ENCODE results near the gene CLEC6A. TPM values are rescaled to one million over a fixed set of nuclear protein-coding genes. Genes with fewer than 3 reads are reported as not detected.

Gene CLEC6A
- total RNA-seq, 1 donor from 2014 or later = not detected

DNA sequence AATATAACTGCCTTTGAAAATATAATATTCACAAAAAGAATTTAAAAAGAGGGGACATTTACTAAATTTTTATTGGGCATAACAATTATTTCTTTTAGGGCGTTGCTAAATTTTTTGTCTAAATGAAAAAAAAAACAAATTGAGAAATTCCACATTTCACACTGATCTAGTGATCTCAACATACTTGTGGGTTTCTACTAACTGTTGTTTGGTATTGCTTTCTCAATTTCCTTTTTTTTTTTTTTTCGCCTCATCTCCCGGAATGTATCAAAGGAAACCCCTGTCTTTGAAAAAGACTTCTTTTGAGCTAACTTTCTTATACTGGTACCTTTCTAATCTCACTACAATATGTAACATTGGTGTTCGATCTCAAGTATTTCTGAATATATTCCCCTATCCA is 57.5 kb downstream of the CLEC6A start, which contains the start of gene CLEC4D:
CLEC4D (plus strand) TSS at position 248 of the 400 bp plus-strand sequence. CDS start 230 bp downstream, outside the sequence.
- H3K4me1 Mint-ChIP-seq = no peaks in the 10 kb centered on the region
- no peak within 1 kb of the TSS for H3K27ac Mint-ChIP-seq
- H3K4me3 Mint-ChIP-seq = no peak within 1 kb of the TSS
- no peaks in the 10 kb centered on the region for H3K36me3 Mint-ChIP-seq
- TF ChIP-seq, protein P1, sequence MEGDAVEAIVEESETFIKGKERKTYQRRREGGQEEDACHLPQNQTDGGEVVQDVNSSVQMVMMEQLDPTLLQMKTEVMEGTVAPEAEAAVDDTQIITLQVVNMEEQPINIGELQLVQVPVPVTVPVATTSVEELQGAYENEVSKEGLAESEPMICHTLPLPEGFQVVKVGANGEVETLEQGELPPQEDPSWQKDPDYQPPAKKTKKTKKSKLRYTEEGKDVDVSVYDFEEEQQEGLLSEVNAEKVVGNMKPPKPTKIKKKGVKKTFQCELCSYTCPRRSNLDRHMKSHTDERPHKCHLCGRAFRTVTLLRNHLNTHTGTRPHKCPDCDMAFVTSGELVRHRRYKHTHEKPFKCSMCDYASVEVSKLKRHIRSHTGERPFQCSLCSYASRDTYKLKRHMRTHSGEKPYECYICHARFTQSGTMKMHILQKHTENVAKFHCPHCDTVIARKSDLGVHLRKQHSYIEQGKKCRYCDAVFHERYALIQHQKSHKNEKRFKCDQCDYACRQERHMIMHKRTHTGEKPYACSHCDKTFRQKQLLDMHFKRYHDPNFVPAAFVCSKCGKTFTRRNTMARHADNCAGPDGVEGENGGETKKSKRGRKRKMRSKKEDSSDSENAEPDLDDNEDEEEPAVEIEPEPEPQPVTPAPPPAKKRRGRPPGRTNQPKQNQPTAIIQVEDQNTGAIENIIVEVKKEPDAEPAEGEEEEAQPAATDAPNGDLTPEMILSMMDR (IDR thresholded peaks at IDR 0.05; ENCODE audit: unreplicated experiment) = no peak
- no peak for DNase-seq (ENCODE audit: low spot score in 2 of 2, unreplicated experiment in 2 of 2)
- peaks cover 4% of the 10 kb centered on the region for H3K27me3 Mint-ChIP-seq (ENCODE audit: low read depth)
- H3K9me3 Mint-ChIP-seq = no peaks in the 10 kb centered on the region

DNA sequence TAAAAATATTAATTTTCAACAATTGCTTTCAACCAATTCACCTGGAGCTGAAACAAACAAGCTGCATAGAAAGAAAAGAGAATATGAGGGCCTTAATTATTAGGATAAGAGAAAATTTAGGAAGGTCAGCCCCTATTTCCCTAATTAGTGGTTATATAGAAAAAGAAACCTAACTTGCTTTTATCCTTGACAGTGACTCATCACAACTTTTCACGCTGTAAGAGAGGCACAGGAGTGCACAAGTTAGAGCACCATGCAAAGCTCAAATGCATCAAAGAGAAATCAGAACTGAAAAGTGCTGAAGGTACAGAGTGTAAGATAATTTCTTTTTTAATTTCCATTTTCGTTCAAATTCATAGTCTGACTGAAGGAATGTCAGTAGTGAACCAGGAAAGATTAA is 62.2 kb downstream of the CLEC6A start:
- Mint-ChIP-seq H3K4me1 (no peaks in the 10 kb centered on the region), H3K9me3 (peaks cover 3% of the 10 kb centered on the region), H3K4me3 (no peak overlapping the region), H3K27me3 (ENCODE audit: low read depth) (peaks cover 9% of the 10 kb centered on the region), H3K27ac (no peak overlapping the region), H3K36me3 (no peaks in the 10 kb centered on the region)
- DNase-seq (ENCODE audit: low spot score in 2 of 2, unreplicated experiment in 2 of 2) = no peak
- TF ChIP-seq, protein P1 (IDR thresholded peaks at IDR 0.05; ENCODE audit: unreplicated experiment) = no peak

DNA sequence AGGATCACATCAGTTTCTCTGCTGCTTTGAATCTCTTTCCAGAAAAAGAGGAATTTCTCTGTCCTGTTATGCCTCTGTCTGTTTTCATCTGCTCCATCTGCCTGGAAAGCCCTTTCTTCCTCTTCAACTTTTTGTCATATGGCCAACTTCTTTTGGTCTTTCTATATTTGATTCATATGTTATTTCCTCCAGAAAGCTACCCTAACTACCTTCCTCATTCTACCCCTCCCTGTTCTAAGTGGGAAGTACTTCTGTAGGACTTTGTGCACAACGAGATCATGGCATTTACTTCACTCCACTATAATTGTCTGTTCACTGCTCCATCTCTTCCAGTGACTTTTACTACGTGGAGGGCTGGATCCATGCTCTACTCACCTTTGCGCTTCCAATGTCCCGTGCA is 63.4 kb downstream of the CLEC6A start:
- Mint-ChIP-seq H3K4me3 (no peak overlapping the region), H3K9me3 (peaks cover 13% of the 10 kb centered on the region), H3K36me3 (no peaks in the 10 kb centered on the region), H3K27ac (no peak overlapping the region), H3K27me3 (ENCODE audit: low read depth) (peaks cover 9% of the 10 kb centered on the region), H3K4me1 (no peaks in the 10 kb centered on the region)
- DNase-seq (ENCODE audit: low spot score in 2 of 2, unreplicated experiment in 2 of 2) = no peak
- TF ChIP-seq, protein P1 (IDR thresholded peaks at IDR 0.05; ENCODE audit: unreplicated experiment) = no peak

DNA sequence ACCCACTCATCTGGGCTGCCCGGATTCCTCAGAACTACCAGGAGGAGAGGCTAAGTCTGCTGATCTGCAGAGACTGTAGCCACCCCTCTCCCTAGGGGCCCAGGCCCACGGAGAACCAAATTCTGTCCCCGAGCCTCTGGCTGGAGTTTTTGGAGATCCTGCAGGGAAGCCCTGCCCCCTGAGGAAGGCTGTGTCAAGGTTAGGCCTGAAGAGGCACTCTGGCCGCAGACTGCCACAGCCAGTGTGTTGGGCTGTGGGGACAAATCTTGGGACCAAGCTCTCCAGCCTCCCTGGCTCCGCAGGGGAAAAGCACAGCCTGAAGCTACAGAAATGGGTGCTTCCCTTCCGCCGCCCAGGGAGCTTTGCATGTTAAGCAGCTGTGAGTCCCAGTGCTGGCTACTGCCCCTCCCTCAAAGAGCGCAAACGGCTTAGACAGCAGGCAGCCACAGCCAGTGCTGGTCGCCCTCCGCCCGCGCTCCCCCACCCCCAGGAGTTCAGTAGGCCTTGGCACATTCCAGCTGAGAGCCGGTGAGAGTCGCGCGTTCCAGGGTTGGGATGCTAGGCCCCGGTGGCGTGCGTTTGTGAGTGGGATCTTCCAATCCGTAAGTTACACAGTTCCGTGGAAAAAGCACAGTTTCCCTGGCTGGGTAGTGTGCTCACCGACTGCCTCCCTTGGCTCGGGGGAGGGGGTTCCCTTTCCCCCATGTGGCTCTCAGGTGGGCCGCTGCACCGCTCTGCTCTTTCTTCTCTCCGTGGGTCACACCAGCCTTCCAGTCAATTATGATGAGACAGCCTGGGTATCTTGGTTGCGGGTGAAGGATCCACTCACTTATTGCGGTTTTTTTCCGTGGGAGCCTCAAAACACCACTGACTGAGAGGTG is 71.7 kb downstream of the CLEC6A start:
- H3K36me3 Mint-ChIP-seq = peaks cover 5% of the 10 kb centered on the region
- peaks cover 33% of the 10 kb centered on the region for H3K9me3 Mint-ChIP-seq
- TF ChIP-seq, protein P1 (IDR thresholded peaks at IDR 0.05; ENCODE audit: unreplicated experiment) = no peak
- DNase-seq (ENCODE audit: low spot score in 2 of 2, unreplicated experiment in 2 of 2) = no peak
- no peak overlapping the region for H3K4me3 Mint-ChIP-seq
- H3K4me1 Mint-ChIP-seq = no peaks in the 10 kb centered on the region
- H3K27me3 Mint-ChIP-seq (ENCODE audit: low read depth) = no peaks in the 10 kb centered on the region
- no peak overlapping the region for H3K27ac Mint-ChIP-seq

Other genes starting within 250 kb of the CLEC6A start
- gene FAM90A1, start 228.3 kb upstream of the CLEC6A start, total RNA-seq = 0.09 to 0.20 TPM in 2 of 3 replicates, not detected in the other
- gene CLEC4D, start 57.5 kb downstream of the CLEC6A start, total RNA-seq = 0.13 TPM in 1 of 3 replicates, not detected in the others
- not detected in 3 replicates for gene CLEC4E, start 84.9 kb downstream of the CLEC6A start, total RNA-seq
- gene AICDA, start 156.9 kb downstream of the CLEC6A start, total RNA-seq = not detected in 3 replicates
- 0.60 to 1.8 TPM (median 1.5 TPM) in 3 replicates for gene MFAP5, start 206.9 kb downstream of the CLEC6A start, total RNA-seq
- gene RIMKLB, start 242.0 kb downstream of the CLEC6A start, total RNA-seq = 121 to 124 TPM (median 123 TPM) in 3 replicates